Neural cell (in vitro differentiated cells): ENCODE measurements around the gene DPP6. TPM values are rescaled to one million over a fixed set of nuclear protein-coding genes. Genes with fewer than 3 reads are reported as not detected.

Experiments
- H2AFZ ChIP-seq: fragments of 200-600, 300-800 bp; sonication (generic), shearing (Covaris generic); 2 replicates; pipeline ENCODE4 v1.6.0; 2014; ENCODE audit warnings: low read depth, mild to moderate bottlenecking, antibody characterized with exemption, low read length, moderate library complexity
- H3F3A ChIP-seq: fragments of 200-600 bp; shearing (Covaris generic); 2 replicates; pipeline ENCODE4 v1.6.1; 2016; ENCODE audit warnings: mild to moderate bottlenecking, moderate library complexity, mixed read lengths, antibody characterized with exemption, low read length; ENCODE audit not compliant: insufficient read depth, poor library complexity, severe bottlenecking
- H3K27ac ChIP-seq: fragments of 200-600, 300-800 bp; sonication (generic), shearing (Covaris generic); 2 replicates; pipeline ENCODE4 v1.5.1; 2014; ENCODE audit warnings: mild to moderate bottlenecking, low read length, moderate library complexity
- H3K27me3 ChIP-seq: fragments of 300-800, 200-600 bp; sonication (generic), shearing (Covaris generic); 2 replicates; pipeline ENCODE4 v1.6.0; 2014; ENCODE audit warnings: mild to moderate bottlenecking, low read depth, low read length, moderate library complexity; ENCODE audit not compliant: insufficient read depth
- H3K36me3 ChIP-seq: fragments of 300-800, 200-600 bp; sonication (generic), shearing (Covaris generic); 2 replicates; pipeline ENCODE4 v1.5.1; 2014; ENCODE audit warnings: mild to moderate bottlenecking, antibody characterized with exemption, low read length, moderate library complexity; ENCODE audit not compliant: insufficient read depth
- H3K4me2 ChIP-seq: fragments of 300-800, 200-600 bp; sonication (generic), shearing (Covaris generic); 2 replicates; pipeline ENCODE4 v1.6.0; 2014; ENCODE audit warnings: mild to moderate bottlenecking, low read length
- H3K4me3 ChIP-seq: fragments of 300-800, 200-600 bp; sonication (generic), shearing (Covaris generic); 2 replicates; pipeline ENCODE4 v1.5.1; 2014; ENCODE audit warnings: mild to moderate bottlenecking, low read length, moderate library complexity
- H3K79me2 ChIP-seq: fragments of 200-600 bp; shearing (Covaris generic); replicated peaks from 2 replicates; pipeline ENCODE4 v1.6.0; 2014; ENCODE audit warnings: mild to moderate bottlenecking, low read length, moderate library complexity; ENCODE audit not compliant: insufficient read depth
- H3K9ac ChIP-seq: fragments of 300-800, 200-600 bp; sonication (generic), shearing (Covaris generic); 2 replicates; pipeline ENCODE4 v1.6.1; 2016; ENCODE audit warnings: mild to moderate bottlenecking, low read length, mixed read lengths
- H3K9me2 ChIP-seq: fragments of 200-600 bp; shearing (Covaris generic); 2 replicates; pipeline ENCODE4 v1.6.1; 2016; ENCODE audit warnings: mild to moderate bottlenecking, low read length, mixed read lengths; ENCODE audit not compliant: insufficient read depth
- H3K9me3 ChIP-seq: fragments of 200-600, 300-800 bp; sonication (generic), shearing (Covaris generic); 2 replicates; pipeline ENCODE4 v1.6.1; 2016; ENCODE audit warnings: mild to moderate bottlenecking, mixed run types, low read length, moderate library complexity, mixed read lengths
- H4K20me1 ChIP-seq: fragments of 200-600 bp; shearing (Covaris generic); 2 replicates; pipeline ENCODE4 v1.6.1; 2016; ENCODE audit warnings: mild to moderate bottlenecking, mixed run types; ENCODE audit not compliant: insufficient read depth
- CTCF ChIP-seq: fragments of 450-650 bp; IDR thresholded peaks from 2 replicates; pipeline ENCODE4 v1.5.1; 2014; ENCODE audit warnings: antibody characterized with exemption, mild to moderate bottlenecking, moderate library complexity; ENCODE audit not compliant: poor library complexity, severe bottlenecking
- EP300 ChIP-seq: fragments of 450-650 bp; conservative IDR thresholded peaks from 2 replicates; pipeline ENCODE4 v1.6.1; 2014; ENCODE audit warnings: antibody characterized with exemption, mild to moderate bottlenecking, moderate library complexity; ENCODE audit not compliant: poor library complexity, severe bottlenecking
- EZH2 ChIP-seq: fragments of 200-600, 300-800 bp; shearing (Covaris generic), sonication (generic); IDR thresholded peaks from 2 replicates; pipeline ENCODE4 v1.6.1; 2014; ENCODE audit warnings: antibody characterized with exemption, low read length, borderline replicate concordance, mild to moderate bottlenecking; ENCODE audit not compliant: insufficient read depth, poor library complexity, severe bottlenecking
- MXI1 ChIP-seq: fragments of 450-650 bp; conservative IDR thresholded peaks from 2 replicates; pipeline ENCODE4 v1.6.1; 2014; ENCODE audit warnings: antibody characterized with exemption, mild to moderate bottlenecking; ENCODE audit not compliant: poor library complexity, severe bottlenecking
- POLR2AphosphoS5 ChIP-seq: IDR thresholded peaks from 2 replicates; pipeline ENCODE4 v1.6.1; 2012
- RAD21 ChIP-seq: fragments of 450-650 bp; conservative IDR thresholded peaks from 2 replicates; pipeline ENCODE4 v1.6.1; 2014; ENCODE audit warnings: antibody characterized with exemption, mild to moderate bottlenecking, moderate library complexity
- REST ChIP-seq: IDR thresholded peaks from 2 replicates; pipeline ENCODE4 v1.6.1; 2012; ENCODE audit warnings: borderline replicate concordance
- SMC3 ChIP-seq: fragments of 450-650 bp; conservative IDR thresholded peaks from 2 replicates; pipeline ENCODE4 v1.6.1; 2014; ENCODE audit warnings: antibody characterized with exemption, mild to moderate bottlenecking, moderate library complexity; ENCODE audit not compliant: poor library complexity
- TAF1 ChIP-seq: IDR thresholded peaks from 2 replicates; pipeline ENCODE4 v1.6.1; 2012; ENCODE audit warnings: low read depth
- polyA plus RNA-seq: library from polyadenylated mRNA; depleted of rRNA; stranded (reverse); fragments of >200 nt; gene quantifications from 2 replicates; pipeline ENCODE4 v1.2.3, GENCODE V29; 2014

DPP6 gene
- polyA plus RNA-seq, 1 donor from 2014 or later = 20.4 TPM

GRCh38 chr7:154171422-154171821 lies 119.2 kb downstream of the DPP6 start (continued):
- no peak for TF ChIP-seq MXI1
- TF ChIP-seq EZH2 = no peak

- no peak for TF ChIP-seq EZH2
- no peak for TF ChIP-seq TAF1
- no peak for TF ChIP-seq EP300
- no peak for TF ChIP-seq SMC3
- no peak for TF ChIP-seq CTCF
- TF ChIP-seq REST = no peak
- TF ChIP-seq MXI1 = no peak
- no peak for TF ChIP-seq RAD21
- TF ChIP-seq POLR2AphosphoS5 = no peak
- Histone ChIP-seq H3K9me3 (no peaks in the 10 kb centered on the region), H3K9me2 (no peaks in the 10 kb centered on the region), H3K27me3 (no peaks in the 10 kb centered on the region), H2AFZ (no peak overlapping the region), H3K4me2 (no peak overlapping the region), H3K27ac (no peak overlapping the region), H3K9ac (no peak overlapping the region), H4K20me1 (no peaks in the 10 kb centered on the region), H3K79me2 (no peaks in the 10 kb centered on the region), H3K36me3 (no peaks in the 10 kb centered on the region), H3K4me3 (no peak overlapping the region), H3F3A (no peaks in the 10 kb centered on the region)
Observed at GRCh38 chr7:154172236-154172635, 120.0 kb downstream of the DPP6 start.

- H4K20me1 ChIP-seq = no peaks in the 10 kb centered on the region
- H3K4me3 ChIP-seq = no peak overlapping the region
- H3F3A ChIP-seq = no peaks in the 10 kb centered on the region
- H2AFZ ChIP-seq = no peak overlapping the region
- no peaks in the 10 kb centered on the region for H3K79me2 ChIP-seq
- H3K27ac ChIP-seq = no peak overlapping the region
- no peak overlapping the region for H3K9ac ChIP-seq
- H3K27me3 ChIP-seq = no peaks in the 10 kb centered on the region
- H3K9me2 ChIP-seq = no peaks in the 10 kb centered on the region
- TF ChIP-seq CTCF (no peak), EP300 (no peak), MXI1 (no peak)
- H3K4me2 ChIP-seq = no peak overlapping the region
- no peaks in the 10 kb centered on the region for H3K9me3 ChIP-seq
- no peaks in the 10 kb centered on the region for H3K36me3 ChIP-seq
Observed at GRCh38 chr7:154177584-154177983, 125.4 kb downstream of the DPP6 start.
